ENCODE measurements around the gene INF2.
A peak's percentile ranks its signal among the peaks of the same experiment; 100 is the strongest.

The INF2 gene

GRCh38 chr14:104687601-104688504 lies 1.6 kb upstream of the INF2 start:
- H3K4me3 ChIP-seq (ENCODE audit: control insufficient read depth, low read depth, low read length) = no peak overlapping the region
- no peak for TF ChIP-seq CTCF (conservative IDR thresholded peaks at IDR 0.05; ENCODE audit: control insufficient read depth, insufficient read depth, low read depth, low read length)
- DNase-seq (ENCODE audit: low read depth) = peak; percentile 19

- DNase-seq (ENCODE audit: low read depth) = peak; percentile 47
- TF ChIP-seq CTCF (conservative IDR thresholded peaks at IDR 0.05; ENCODE audit: control insufficient read depth, insufficient read depth, low read depth, low read length) = no peak
- peak overlapping the region; percentile 36 for H3K4me3 ChIP-seq (ENCODE audit: control insufficient read depth, low read depth, low read length)
Observed at GRCh38 chr14:104688505-104689108, 811 bp upstream of the INF2 start.

GRCh38 chr14:104689881-104690711 lies 678 bp downstream of the INF2 start:
- DNase-seq (ENCODE audit: low read depth) = peak; percentile 25
- TF ChIP-seq CTCF (conservative IDR thresholded peaks at IDR 0.05; ENCODE audit: control insufficient read depth, insufficient read depth, low read depth, low read length) = no peak
- H3K4me3 ChIP-seq (ENCODE audit: control insufficient read depth, low read depth, low read length) = peak overlapping the region; percentile 79

GRCh38 chr14:104690861-104691455 lies 1.5 kb downstream of the INF2 start:
- DNase-seq (ENCODE audit: low read depth) = no peak
- TF ChIP-seq CTCF (conservative IDR thresholded peaks at IDR 0.05; ENCODE audit: control insufficient read depth, insufficient read depth, low read depth, low read length) = no peak
- H3K4me3 ChIP-seq (ENCODE audit: control insufficient read depth, low read depth, low read length) = peak overlapping the region; percentile 79

- H3K4me3 ChIP-seq (ENCODE audit: control insufficient read depth, low read depth, low read length) = peak overlapping the region; percentile 79
- no peak for DNase-seq (ENCODE audit: low read depth)
Observed at GRCh38 chr14:104691546-104692260, 2.3 kb downstream of the INF2 start.

More at GRCh38 chr14:104691546-104692260, 2.3 kb downstream of the INF2 start:
- TF ChIP-seq CTCF (conservative IDR thresholded peaks at IDR 0.05; ENCODE audit: control insufficient read depth, insufficient read depth, low read depth, low read length) = no peak

Data from fibroblast of mammary gland (primary cell).